ENCODE results near the gene GAB1.

GAB1 gene

GRCh38 chr4:143391261-143391660 lies 54.6 kb downstream of the GAB1 start:
- DNase-seq: no peak

- no peak for DNase-seq
Measured at GRCh38 chr4:143391895-143392294, 55.2 kb downstream of the GAB1 start.

GRCh38 chr4:143393195-143393594 lies 56.5 kb downstream of the GAB1 start:
- DNase-seq: no peak

GRCh38 chr4:143394739-143395453 lies 58.2 kb downstream of the GAB1 start:
- no peak for DNase-seq

GRCh38 chr4:143396695-143397094 lies 60.0 kb downstream of the GAB1 start:
- DNase-seq: no peak

- DNase-seq: no peak
Measured at GRCh38 chr4:143397335-143397734, 60.7 kb downstream of the GAB1 start.

GRCh38 chr4:143397887-143398286 lies 61.2 kb downstream of the GAB1 start:
- DNase-seq: no peak

GRCh38 chr4:143399113-143399949 lies 62.7 kb downstream of the GAB1 start:
- DNase-seq: no peak

- DNase-seq: no peak
Measured at GRCh38 chr4:143400082-143400481, 63.4 kb downstream of the GAB1 start.

GRCh38 chr4:143402776-143403552 lies 66.3 kb downstream of the GAB1 start:
- no peak for DNase-seq

- DNase-seq: no peak
Measured at GRCh38 chr4:143403553-143403820, 66.8 kb downstream of the GAB1 start.

- no peak for DNase-seq
Measured at GRCh38 chr4:143404555-143404954, 67.9 kb downstream of the GAB1 start.

GRCh38 chr4:143405075-143405730 lies 68.5 kb downstream of the GAB1 start:
- DNase-seq: no peak

GRCh38 chr4:143406523-143406922 lies 69.8 kb downstream of the GAB1 start:
- DNase-seq: no peak

- DNase-seq: no peak
Measured at GRCh38 chr4:143407474-143407873, 70.8 kb downstream of the GAB1 start.

GRCh38 chr4:143407888-143408287 lies 71.2 kb downstream of the GAB1 start:
- DNase-seq: no peak

GRCh38 chr4:143410015-143410414 lies 73.3 kb downstream of the GAB1 start:
- DNase-seq: no peak

GRCh38 chr4:143411527-143412419 lies 75.1 kb downstream of the GAB1 start:
- DNase-seq: no peak

- DNase-seq: no peak
Measured at GRCh38 chr4:143412420-143412758, 75.7 kb downstream of the GAB1 start.

GRCh38 chr4:143417679-143418403 lies 81.2 kb downstream of the GAB1 start:
- DNase-seq: no peak

- DNase-seq: no peak
Measured at GRCh38 chr4:143420227-143420626, 83.6 kb downstream of the GAB1 start.

- no peak for DNase-seq
Measured at GRCh38 chr4:143421609-143422008, 84.9 kb downstream of the GAB1 start.

Measured in activated effector memory CD4-positive, alpha-beta T cell treated with anti-CD3 and anti-CD28 coated beads, Interleukin-2, amount 50 U/mL, for 16 hours (primary cell).